Thyroid gland (tissue), 4 donors: ENCODE results near the gene ACSL1. TPM values are rescaled to one million over a fixed set of nuclear protein-coding genes. Genes with fewer than 3 reads are reported as not detected.
"Not testable (repeated sequence)": the region's sequence is repeated elsewhere in the genome, so short reads cannot be mapped to it uniquely, and the experiment has no call there.

Source experiments
- DNase-seq, 2 donors: peaks; one replicate each; pipeline ENCODE4 v3.0.0-alpha.2; 2019
- H3K27ac ChIP-seq, 3 donors: fragments of 200-600 bp; sonication (generic); 1 replicate in 2 of 3; 2 replicates in 1 of 3; pipeline ENCODE4 v1.5.1; 2016 to 2019; ENCODE audit warnings: mild to moderate bottlenecking in 1 of 3, moderate library complexity in 1 of 3
- H3K27me3 ChIP-seq: fragments of 200-600 bp; sonication (generic); one replicate; pipeline ENCODE4 v1.5.1; 2019
- H3K36me3 ChIP-seq, 2 donors: fragments of 200-600 bp; sonication (generic); one replicate each; pipeline ENCODE4 v1.5.1; 2016 to 2019
- H3K4me1 ChIP-seq, 2 donors: fragments of 200-600 bp; sonication (generic); one replicate each; pipeline ENCODE4 v1.5.1; 2017 to 2019
- H3K4me3 ChIP-seq, 3 donors: fragments of 200-600 bp; sonication (generic); replicated peaks in 1 of 3; 1 replicate in 2 of 3; 2 replicates in 1 of 3; pipeline ENCODE4 v1.5.1; 2016; ENCODE audit warnings: mild to moderate bottlenecking in 1 of 3
- H3K9me3 ChIP-seq: fragments of 200-600 bp; sonication (generic); one replicate; pipeline ENCODE4 v1.5.1; 2017
- CTCF ChIP-seq, 6 experiments: fragments of 200-600 bp in 3 of 6; fragments of 450-650 bp in 3 of 6; sonication (generic) in 3 of 6; IDR thresholded peaks; one replicate each; pipeline ENCODE4 v1.5.1; 2016 to 2019; ENCODE audit warnings: antibody characterized with exemption in 6 of 6, mild to moderate bottlenecking in 2 of 6, inconsistent platforms in 1 of 6, moderate library complexity in 1 of 6
- POLR2A ChIP-seq, 2 donors: fragments of 450-650 bp; IDR thresholded peaks; one replicate each; pipeline ENCODE4 v1.6.1; 2017; ENCODE audit warnings: antibody characterized with exemption in 2 of 2, mild to moderate bottlenecking in 2 of 2, moderate library complexity in 1 of 2
- WGBS, 2 donors: methylation state at CpG; one replicate each; pipeline ENCODE4 v1.1.5; 2017; 5-methylcytosine and 5-hydroxymethylcytosine counted together
- intact Hi-C: fragments of 100-400 bp; cut with DNase I; formaldehyde crosslinking; loops from one replicate; pipeline ENCODE4 v1.15.1; 2023
- total RNA-seq, 4 donors: library from RNA; depleted of rRNA; stranded (reverse); fragments of >200 nt; gene quantifications; one replicate each; pipeline ENCODE4 v1.2.3, GENCODE V29; 2016

ACSL1 gene
- total RNA-seq, 4 donors from 2014 or later = 78.2 to 163 (median 112) TPM

- Histone ChIP-seq H3K9me3 (no peaks in the 10 kb centered on the region), H3K36me3 (no peaks in the 10 kb centered on the region), H3K4me1 (peaks cover 24 to 43% of the 10 kb centered on the region in 2 donors), H3K4me3 (no peak overlapping the region), H3K27me3 (no peaks in the 10 kb centered on the region), H3K27ac (peak overlapping the region in 2 of 3 donors; percentile 18 to 76)
- WGBS, 2 donors = 92 to 95% methylated on average over 4 of the region's 4 CpGs
- no peak for DNase-seq
- TF ChIP-seq CTCF (IDR thresholded peaks at IDR 0.05) (no peak), POLR2A (IDR thresholded peaks at IDR 0.05) (no peak)
- intact Hi-C loops = loop anchor here (5.0 to 10.0 kb wide), 2 partner anchors 79 to 241 kb away; no protein-coding TSS in a partner anchor
Observed at GRCh38 chr4:184743650-184744049, 82.1 kb downstream of the ACSL1 start.

GRCh38 chr4:184741651-184742050 is 84.1 kb downstream of the ACSL1 start:
- H3K36me3 ChIP-seq, H3K4me3 ChIP-seq, DNase-seq, H3K9me3 ChIP-seq, H3K27me3 ChIP-seq, H3K27ac ChIP-seq: not testable (repeated sequence)
- 30 to 81% methylated on average over 1 of the region's 1 CpG for WGBS, 2 donors
- peaks cover 5 to 23% of the 10 kb centered on the region in 2 donors for H3K4me1 ChIP-seq
- intact Hi-C loops = loop anchor here (5.0 to 10.0 kb wide), 2 partner anchors 81 to 243 kb away; no protein-coding TSS in a partner anchor

- no peak overlapping the region for H3K4me3 ChIP-seq
- H3K36me3 ChIP-seq = no peaks in the 10 kb centered on the region
- no peak for TF ChIP-seq CTCF (IDR thresholded peaks at IDR 0.05)
- no peak for TF ChIP-seq POLR2A (IDR thresholded peaks at IDR 0.05)
- peaks cover 2 to 18% of the 10 kb centered on the region in 2 donors for H3K4me1 ChIP-seq
- WGBS, 2 donors = 94 to 97% methylated on average over 15 of the region's 20 CpGs
- no peak overlapping the region for H3K27ac ChIP-seq
- no peaks in the 10 kb centered on the region for H3K9me3 ChIP-seq
- no peak for DNase-seq
- no peaks in the 10 kb centered on the region for H3K27me3 ChIP-seq
- intact Hi-C loops = loop anchor here (5.0 to 10.0 kb wide), 2 partner anchors 81 to 244 kb away; no protein-coding TSS in a partner anchor
Observed at GRCh38 chr4:184740980-184741391, 84.8 kb downstream of the ACSL1 start.

- H3K9me3 ChIP-seq, H3K27me3 ChIP-seq, H3K4me1 ChIP-seq, DNase-seq, H3K36me3 ChIP-seq, H3K4me3 ChIP-seq, intact Hi-C loops, H3K27ac ChIP-seq: not testable (repeated sequence)
- WGBS, 2 donors = 79 to 92% methylated on average over 1 of the region's 1 CpG
Observed at GRCh38 chr4:184739575-184739974, 86.2 kb downstream of the ACSL1 start.

GRCh38 chr4:184734758-184735157 is 91.0 kb downstream of the ACSL1 start:
- intact Hi-C loops = no loop called here
- peak overlapping the region in 1 of 3 donors; percentile 12 for H3K4me3 ChIP-seq
- H3K27ac ChIP-seq = peak overlapping the region in 2 of 3 donors; percentile 17 to 18
- H3K36me3 ChIP-seq = no peaks in the 10 kb centered on the region
- no peaks in the 10 kb centered on the region for H3K27me3 ChIP-seq
- 61 to 66% methylated on average over 6 of the region's 6 CpGs for WGBS, 2 donors
- H3K4me1 ChIP-seq = peaks cover 12 to 20% of the 10 kb centered on the region in 2 donors
- TF ChIP-seq CTCF (IDR thresholded peaks at IDR 0.05) (no peak), POLR2A (IDR thresholded peaks at IDR 0.05) (no peak)
- no peaks in the 10 kb centered on the region for H3K9me3 ChIP-seq
- DNase-seq = no peak

- H3K36me3 ChIP-seq = no peaks in the 10 kb centered on the region
- H3K27ac ChIP-seq = peak within 1 kb of the TSS in 2 of 3 donors; percentile 17 to 18
- peak within 1 kb of the TSS; percentile 18 to 69 (median 54) for H3K4me3 ChIP-seq
- no peaks in the 10 kb centered on the region for H3K27me3 ChIP-seq
- H3K4me1 ChIP-seq = peaks cover 12 to 20% of the 10 kb centered on the region in 2 donors
- TF ChIP-seq POLR2A (IDR thresholded peaks at IDR 0.05) (peak in 1 of 2 donors; percentile 57), CTCF (IDR thresholded peaks at IDR 0.05) (peak in 1 of 6 experiments; percentile 50)
- intact Hi-C loops = no loop called here
- H3K9me3 ChIP-seq = no peaks in the 10 kb centered on the region
- WGBS, 2 donors = 0 to 1% methylated on average over 18 to 30 of the region's 69 CpGs
- peak; percentile 97 to 98 for DNase-seq
Observed at GRCh38 chr4:184733654-184734524, 91.9 kb downstream of the ACSL1 start, which contains the start of gene CENPU. CENPU (minus strand) TSS chr4:184734096; CDS start chr4:184734062, 34 bp downstream.
